ENCODE results near the gene ARPC5L.
A peak's percentile ranks its signal among the peaks of the same experiment; 100 is the strongest.
"Not testable (repeated sequence)": the region's sequence is repeated elsewhere in the genome, so short reads cannot be mapped to it uniquely, and the experiment has no call there.

The ARPC5L gene

DNA sequence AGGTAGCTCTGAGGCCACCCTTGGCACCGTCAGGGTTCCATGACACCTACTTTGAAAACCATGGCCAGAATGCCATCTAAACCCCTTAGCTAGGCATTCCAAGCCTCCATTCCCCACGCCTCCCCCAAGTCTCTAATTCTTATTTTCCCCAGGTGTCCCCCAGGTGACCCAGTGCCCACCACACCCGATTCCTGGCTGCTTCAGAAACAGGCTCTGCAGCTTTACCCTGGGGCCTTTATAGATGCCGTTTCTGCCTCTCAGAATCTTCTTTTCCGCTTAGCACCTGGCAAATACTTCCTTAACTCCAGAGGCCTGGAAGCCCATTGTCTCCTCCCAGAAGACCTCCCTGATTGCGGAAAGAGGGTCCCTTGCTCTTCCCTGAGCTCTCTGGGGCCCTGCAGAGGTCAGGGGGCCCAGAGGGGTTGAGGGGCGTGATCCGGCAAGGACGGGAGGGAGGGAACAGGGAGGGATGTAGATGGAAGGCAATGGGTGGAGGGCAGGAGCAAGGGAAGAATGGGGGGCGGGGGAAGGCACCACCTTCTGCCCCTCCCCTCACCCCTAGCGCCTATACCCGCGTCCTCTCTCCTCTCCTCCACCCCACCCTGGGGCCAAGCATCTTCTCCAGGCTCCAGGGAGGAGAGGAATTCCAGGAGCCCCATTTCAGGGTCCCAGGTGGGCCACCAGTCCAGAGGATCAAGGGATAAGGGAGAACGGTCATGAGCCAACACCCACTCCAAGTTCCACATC, 20.7 kb upstream of the ARPC5L start:
- DNase-seq: no peak

DNA sequence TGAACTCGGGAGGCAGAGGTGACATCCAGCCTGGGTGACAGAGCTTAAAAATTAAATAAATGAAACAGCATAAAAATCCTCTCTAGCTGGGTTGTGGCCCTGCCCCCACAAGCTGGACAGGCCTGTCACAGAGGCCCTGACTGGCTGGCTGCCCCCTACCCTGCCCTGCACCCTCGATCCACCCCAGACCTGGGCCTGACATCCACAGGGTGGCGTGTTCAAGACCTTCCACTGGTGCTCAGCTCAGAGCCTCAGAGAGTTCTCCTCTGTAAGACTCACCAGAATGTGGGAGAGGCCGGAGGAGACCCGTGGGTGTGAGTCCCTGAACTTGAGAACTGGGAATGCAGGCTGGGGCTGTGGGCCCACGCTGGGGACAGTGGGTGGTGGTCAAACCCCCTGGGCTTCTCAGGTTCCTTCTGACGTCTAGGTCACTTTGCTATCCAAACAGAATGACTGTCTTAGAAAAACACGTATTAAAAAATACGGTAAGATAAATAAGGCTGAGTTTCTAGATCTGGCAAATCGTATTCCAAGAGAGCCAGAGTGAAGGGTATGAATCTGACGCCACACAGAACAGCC, 18.4 kb upstream of the ARPC5L start:
- DNase-seq: no peak

DNA sequence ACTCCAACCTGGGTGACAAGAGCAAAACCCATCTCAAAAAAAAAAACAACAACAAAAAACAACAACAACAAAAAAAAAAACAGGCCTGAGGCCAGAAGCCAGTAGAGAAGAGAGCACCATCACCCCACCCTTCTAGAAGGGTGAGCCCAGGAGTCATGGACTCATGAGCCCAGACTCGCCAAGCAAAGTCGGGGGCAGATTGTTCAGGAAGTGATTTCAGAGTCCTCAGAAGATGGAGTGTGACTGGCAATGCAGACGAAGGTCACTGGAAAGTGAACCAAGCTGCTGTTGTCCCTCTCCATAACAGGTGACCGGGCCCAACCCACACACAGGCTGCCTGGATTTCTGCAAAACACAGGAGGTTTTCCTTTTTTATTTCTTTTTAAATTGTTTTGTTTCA, 17.6 kb upstream of the ARPC5L start:
- no peak for DNase-seq

DNA sequence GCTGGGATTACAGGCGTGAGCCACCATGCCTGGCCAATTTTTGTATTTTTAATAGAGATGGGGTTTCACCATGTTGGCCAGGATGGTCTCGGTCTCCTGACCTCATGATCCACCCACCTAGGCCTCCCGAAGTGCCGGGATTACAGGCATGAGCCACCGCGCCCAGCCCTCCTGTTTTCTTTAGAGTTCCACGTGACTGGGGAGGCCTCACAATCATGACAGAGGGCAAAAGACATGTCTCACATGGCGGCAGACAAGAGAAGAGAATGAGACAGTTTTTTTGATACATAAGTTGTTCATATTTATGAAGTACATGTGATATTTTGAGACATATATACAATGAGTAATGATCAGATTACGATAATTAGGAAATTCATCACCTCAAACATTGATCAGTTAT, 15.5 kb upstream of the ARPC5L start:
- not testable (repeated sequence) for DNase-seq

DNA sequence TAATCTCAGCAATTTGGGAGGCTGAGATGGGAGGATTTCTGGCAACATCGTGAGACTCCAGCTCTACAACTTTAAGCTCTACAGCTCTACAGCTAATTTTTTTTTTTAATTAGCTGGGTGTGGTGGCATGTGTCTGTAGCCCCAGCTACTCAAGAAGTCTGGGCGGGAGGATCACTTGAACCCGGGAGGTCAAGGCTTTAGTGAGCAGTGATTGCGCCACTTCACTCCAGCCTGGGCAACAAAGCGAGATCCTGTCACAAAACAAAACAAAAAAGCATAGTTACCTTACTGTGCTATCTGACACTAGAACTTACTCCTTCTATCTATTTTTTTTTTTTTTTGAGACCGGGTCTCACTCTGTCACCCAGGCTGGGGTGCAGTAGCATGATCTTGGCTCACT, 15.0 kb upstream of the ARPC5L start:
- DNase-seq: no peak

DNA sequence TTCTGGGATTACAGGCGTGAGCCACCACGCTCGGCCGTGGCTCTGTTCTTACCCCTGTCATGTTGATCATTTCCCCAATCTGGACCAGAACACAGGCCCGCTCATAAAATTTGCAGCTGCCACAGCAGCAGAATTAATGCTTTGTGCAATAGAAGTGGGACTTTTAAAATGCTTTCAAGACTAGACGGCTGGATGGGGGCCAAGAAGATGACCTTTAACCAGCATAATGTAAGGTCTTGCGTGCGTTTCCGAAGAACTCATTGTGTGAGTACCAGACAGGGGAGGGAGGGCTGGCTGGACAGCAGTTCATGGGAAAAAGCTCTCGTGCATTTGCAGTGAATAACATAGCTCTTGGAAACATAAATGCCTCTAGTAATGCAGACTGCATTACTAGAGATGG, 12.1 kb upstream of the ARPC5L start:
- no peak for DNase-seq

DNA sequence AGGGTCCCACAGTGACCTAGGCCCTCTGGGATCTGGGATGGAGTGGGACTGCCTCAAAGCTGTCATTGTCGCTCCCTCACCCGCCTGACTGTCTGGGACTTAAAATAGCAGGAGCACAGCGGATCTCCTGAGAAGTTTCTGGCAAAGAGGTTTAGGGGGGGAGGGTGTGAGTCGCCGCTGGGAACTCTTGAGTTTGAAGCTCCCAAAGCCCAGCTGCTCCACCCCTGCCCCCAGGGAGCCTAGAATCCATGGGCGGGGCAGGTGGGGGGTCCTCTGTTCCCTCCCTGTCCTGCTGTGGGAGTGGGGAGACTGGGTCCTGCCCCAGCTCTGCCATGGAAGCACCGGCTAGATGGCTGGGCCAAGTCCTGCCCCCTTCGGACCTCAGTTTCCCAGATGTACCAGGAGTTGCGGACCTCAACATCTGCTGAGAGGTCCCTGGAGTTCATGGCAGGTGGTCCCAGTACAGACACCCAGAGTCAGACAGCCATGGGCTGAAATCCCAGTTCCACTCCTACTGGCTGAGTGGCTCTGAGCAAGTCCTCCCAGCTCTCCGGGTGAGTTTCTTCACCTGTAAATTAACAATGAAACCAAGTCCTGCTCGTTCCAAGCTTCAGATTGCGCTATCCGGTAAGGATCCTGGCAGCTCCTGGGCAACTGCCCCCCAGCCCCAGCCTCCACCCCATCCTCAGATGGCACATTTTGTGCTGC, 9.7 kb upstream of the ARPC5L start:
- no peak for DNase-seq

DNA sequence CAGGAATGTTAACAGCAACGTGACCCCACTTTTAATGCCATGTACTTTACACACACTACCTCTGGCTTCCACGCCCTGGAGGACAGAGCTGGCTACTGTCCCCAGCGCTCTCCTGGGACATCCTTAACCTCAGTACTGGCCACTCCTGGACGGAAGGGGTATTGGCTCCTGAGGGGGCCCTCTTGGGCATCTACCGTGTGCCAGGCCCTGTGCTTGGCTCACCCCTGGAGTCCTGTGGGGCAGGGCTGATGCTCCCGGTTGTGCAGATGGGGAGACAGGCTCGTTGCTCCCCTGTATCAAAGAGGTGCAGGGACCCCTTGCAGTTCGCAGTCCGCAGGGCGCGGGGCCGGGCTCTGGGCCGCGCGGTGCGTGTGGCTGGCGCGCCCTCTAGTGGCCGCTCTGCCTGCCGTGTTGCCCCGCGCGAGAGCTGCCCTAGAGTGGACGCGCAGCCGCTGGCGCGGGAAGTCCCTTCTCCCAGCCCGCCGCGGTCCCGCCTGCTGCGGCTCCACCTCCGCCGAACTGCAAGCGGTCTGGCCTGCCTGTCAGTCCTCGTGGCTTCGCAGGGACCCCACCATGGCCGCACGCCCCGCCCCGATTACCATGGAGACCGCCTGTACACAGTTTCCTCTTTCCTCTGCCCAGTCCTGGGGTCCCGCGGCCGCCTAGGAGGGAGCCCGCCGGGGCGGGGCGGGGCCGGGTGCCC, 8.9 kb upstream of the ARPC5L start, which contains the start of gene WDR38:
Gene WDR38, plus strand, starts transcription at position 632 of the 703 bp plus-strand sequence. CDS start 72 bp downstream, outside the sequence.
- peak; percentile 84 for DNase-seq

DNA sequence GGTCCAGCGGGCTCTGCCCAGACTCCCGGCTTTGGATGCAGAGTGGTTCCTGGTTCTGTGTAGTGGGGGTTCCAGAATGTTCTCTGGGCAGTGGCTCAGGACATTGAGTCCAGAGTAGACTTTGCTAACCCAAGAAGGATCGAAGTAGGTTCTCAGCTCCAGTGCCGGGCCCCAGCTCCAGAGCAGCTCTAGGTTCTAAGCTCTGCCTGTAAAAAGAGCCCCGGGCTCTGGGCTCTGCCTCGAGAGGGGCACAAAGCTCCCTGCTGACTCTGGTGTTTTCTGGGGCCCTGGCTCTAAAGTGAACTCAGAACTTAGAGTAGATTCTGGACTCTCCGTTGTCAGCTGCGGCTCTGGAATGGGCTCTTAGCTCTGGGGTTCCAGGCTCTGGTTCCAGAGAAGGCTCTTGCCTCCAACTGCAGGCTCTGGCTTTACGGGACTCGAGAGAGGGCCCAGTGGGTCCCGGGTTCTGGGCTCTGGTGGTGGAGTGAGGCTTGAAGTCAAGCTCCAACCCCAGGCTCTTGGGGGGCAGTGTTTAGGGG, 8.3 kb upstream of the ARPC5L start:
- DNase-seq: no peak

DNA sequence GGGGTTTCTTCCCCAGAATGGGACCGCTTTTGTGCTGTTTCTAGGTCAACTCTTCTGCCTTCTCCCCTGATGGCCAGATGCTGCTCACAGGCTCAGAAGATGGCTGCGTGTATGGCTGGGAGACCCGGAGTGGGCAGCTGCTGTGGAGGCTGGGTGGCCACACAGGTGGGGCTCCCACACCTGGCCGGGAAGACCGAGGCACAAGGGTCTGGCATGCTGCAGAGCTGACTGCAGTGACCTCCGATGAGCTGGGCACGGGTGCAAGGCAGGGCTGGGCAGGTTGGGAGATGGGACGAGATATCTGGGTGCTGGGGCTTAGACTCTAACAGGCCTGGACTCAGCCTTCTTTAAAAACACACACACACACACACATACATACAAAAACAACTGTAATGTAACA, 7.8 kb upstream of the ARPC5L start:
- DNase-seq: no peak

DNA sequence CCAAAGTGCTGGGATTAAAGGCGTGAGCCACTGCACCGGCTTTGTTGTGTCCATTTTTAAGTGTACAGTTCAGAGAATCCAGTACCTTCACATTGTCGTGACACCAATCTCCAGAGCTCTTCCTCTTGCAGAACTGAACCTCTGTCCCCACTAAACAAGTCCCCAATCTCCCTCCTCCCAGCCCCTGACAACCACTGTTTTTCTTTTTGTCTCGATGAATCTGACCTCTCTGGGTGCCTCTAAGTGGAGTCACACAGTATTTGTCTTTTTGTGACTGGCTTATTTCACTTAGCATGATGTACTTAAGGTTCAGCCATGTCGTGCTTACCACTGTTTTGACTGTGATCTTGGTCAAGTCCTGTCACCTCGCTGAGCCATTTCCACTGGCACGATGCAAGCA, 7.1 kb upstream of the ARPC5L start:
- DNase-seq: no peak

DNA sequence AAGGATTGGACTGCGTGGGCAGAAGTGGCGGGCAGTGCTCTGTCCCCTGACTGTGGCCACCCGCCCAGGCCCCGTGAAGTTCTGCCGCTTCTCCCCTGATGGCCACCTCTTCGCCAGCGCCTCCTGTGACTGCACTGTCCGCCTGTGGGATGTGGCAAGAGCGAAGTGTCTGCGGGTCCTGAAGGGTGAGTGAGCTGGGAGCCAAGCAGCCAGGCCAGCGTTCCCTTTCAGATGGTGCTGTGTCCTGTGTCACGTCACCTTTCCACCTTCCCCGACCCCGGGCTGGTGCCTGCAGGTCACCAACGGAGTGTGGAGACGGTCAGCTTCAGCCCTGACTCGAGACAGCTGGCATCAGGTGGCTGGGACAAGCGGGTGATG, 6.4 kb upstream of the ARPC5L start:
- DNase-seq: no peak

DNA sequence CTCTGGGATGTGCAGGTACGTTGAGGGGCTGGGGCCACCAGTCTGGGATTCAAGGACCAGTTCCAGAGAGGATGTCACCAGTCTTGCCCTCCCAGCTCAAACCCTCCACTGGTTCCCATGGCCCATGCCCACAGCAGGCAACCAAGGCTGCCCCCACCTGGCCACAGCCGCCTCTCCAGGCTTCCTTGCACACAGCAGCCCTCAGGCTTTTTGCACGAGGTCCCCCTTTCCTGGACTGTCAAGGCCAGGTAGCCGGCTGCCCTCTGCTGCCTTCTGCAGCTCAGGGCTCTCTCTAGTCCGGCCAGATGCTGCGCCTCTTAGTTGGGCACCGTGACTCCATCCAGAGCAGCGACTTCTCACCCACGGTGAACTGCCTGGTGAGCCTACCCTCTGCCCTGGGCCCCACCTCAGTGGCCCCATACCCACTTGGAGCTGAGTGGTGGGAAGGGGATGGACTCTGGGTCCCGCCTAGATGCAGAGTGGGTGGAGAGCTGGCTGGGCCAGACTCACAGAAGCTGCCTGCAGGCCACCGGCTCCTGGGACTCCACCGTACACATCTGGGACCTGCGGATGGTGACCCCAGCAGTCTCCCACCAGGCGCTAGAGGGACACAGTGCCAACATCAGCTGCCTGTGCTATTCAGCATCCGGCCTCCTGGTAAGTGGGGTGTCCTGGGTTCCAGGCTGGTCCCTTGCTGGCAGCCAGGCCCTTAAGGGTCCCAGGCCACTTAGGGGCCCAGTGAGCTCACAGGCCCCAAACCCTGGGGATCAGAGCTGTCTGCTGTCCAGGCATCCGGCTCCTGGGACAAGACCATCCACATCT, 5.8 kb upstream of the ARPC5L start:
- DNase-seq: peak; percentile 59

DNA sequence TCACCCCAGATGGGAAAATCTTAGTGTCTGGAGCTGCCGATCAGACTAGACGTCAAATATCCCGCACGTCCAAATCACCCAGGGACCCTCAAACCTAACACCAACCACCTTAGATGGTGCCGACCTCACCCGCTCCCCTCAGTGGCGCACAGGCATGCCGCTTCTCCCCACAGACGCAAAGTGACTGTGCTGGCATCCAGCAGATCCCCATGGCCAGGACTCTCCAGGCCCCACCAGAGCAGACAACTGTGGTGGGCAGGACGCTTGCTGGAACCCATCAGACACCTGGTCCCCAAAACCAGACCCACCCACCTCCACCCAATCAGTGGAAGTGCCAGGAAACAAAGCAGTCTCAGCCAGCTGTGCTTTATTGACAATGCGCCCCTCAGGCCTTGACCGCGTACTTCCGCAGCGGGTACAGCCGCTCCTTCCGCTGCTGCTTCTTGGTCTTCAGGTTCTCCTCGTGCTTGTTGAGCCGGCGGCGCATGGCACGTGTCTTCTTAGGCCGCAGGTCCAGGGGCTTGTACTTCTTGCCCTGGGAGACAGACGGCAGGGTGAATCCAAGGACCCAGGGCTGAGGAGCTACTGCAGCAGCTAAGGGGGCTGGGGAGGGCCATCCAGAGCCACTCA, 4.3 kb upstream of the ARPC5L start:
- DNase-seq: no peak

DNA sequence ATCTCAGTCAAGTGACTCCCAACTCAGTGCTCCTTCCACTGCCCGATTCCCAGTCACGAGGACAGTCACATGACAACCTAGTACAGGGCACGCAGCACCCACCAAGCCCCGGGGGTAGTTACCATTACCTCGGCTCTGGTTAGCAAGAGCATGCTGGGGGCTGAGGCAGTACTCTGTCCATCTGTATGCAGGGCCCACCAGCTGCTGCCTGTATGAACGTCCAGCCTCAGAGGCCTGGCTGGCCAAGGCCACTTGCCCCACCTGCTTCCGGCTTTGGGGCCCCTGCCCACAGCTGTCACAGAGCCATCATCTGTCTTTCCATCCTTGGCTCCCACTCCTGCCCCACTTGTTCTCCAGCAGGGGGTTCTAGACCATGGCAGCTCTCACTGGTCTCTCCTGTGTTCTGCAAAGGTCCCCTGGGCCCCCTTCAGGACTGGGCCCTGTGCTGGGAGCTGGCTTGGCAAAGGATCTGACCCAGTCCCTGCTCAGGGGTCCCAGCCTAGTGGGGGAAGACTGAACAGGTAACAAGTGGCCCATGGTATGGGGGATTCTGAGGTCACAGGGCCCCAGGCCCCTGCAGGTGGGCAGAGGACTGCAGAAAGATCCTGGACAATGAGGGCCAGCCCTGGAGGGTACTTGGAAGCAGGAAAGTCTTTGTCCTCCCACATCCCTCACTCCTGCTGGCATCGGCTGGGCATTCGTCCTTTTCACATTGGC, 3.4 kb upstream of the ARPC5L start:
- no peak for DNase-seq

DNA sequence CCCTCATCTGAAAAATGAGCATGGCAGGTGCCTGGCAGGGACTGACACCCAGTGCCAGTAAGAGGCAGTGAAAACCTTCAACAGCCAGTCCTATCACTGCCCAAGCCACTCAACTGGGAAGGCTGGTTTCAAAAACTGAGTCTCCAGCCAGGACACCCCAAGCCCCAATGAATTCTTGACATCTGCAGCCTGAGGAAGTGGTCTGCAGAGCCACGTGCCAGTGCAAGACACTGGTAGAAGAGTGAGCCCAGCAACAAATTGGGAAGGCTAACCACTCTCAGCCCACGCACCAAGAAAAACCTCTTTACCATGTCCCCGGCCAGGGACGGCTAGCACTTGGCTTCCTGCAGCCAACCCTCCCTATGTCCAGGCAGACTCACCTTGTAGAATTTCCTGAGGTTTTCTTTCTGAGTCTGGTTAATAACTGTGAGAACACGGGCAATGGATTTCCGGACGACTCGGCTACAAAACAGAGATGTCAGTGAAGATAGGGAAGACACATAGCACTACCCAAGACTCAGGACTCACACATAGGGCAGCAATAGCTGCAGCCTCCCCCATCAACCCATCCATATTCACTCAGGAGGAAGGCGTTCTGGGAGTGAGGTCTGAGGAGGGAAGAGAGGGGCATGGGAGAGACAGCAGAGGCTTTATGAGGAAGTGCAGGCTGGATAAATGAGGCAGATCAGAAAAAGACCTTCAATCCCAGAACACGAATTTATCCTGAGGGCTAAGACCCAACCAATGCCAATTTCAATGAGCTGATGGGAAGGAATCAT, 1.9 kb upstream of the ARPC5L start:
- DNase-seq: no peak

DNA sequence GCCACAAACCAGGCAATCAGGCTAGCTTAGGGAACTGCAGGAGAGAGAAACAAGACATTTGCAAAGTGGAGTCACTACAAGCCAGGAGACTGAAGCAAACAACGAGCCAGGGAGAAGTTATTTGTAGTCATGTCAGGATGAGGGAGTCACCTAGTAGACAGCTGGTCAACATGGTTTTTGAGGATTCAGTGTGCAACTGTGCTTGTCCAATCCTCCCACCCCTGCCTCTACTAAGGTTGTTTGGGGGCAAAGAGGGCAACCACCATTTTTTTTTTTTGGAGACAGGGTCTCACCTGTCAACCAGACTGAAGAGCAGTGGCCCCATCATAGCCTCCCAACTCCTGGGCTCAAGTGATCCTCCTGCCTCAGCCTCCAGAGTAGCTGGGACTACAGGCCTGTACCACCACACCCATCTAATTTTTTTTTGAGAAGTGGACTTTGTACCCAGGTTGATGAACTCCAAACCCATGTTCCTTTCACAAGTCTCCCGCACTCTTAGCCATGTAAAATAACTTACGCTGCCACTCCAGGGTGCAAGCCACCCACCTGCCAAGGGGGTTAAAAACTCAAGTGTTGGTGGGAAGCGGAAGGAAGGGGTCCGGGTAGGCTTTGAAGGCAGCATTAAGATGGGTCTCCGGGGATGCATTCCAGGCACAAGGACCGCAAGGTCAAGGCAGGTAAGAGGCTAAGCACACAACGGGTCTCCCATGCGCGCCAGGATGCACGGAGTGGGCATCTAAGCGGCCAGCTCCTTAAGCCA, 1.2 kb upstream of the ARPC5L start:
- no peak for DNase-seq

DNA sequence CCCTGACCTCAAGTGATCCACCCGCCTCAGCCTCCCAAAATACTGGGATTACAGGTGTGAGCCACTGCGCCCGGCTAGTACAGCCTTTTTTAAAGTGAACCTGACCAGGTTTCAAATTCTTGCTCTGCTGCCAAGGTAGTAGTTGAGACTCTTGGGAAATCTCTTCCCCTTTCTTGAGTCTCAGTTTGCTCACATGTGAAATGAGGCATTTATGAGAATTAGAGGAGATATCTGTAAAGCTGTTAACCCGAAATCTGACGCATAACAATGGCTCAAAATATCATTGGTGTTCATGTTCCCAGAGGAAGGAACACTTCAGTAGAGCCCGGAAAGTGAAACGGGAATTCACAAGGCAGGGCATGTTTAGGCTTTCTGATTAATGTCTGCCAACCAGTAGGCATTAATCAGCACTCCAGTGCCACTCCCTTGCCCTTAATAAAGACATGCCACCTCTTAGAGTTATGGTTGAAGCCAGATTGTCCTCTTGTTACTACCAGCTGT, 1.5 kb downstream of the ARPC5L start:
- DNase-seq: no peak
